Progenitor cell of endocrine pancreas (in vitro differentiated cells): Measurements from ENCODE around the gene DES. TPM values are rescaled to one million over a fixed set of nuclear protein-coding genes. Genes with fewer than 3 reads are reported as not detected.
A peak's percentile ranks its signal among the peaks of the same experiment; 100 is the strongest.

Source experiments
- DNase-seq: peaks from one replicate; pipeline ENCODE4 v3.0.0; 2021; ENCODE audit warnings: low spot score; ENCODE audit not compliant: unreplicated experiment
- H3K27ac Mint-ChIP-seq: 2 replicates; pipeline ENCODE4 v1.8.0; 2021; ENCODE audit warnings: mild to moderate bottlenecking, moderate library complexity, mixed read lengths
- H3K27me3 Mint-ChIP-seq: 2 replicates; pipeline ENCODE4 v1.8.0; 2021; ENCODE audit warnings: mixed read lengths
- H3K36me3 Mint-ChIP-seq: 2 replicates; pipeline ENCODE4 v1.8.0; 2022; ENCODE audit warnings: mixed read lengths; ENCODE audit not compliant: insufficient read depth
- H3K4me1 Mint-ChIP-seq: 2 replicates; pipeline ENCODE4 v1.8.0; 2021; ENCODE audit warnings: low read depth, mixed read lengths
- H3K4me3 Mint-ChIP-seq: 2 replicates; pipeline ENCODE4 v1.8.0; 2021; ENCODE audit warnings: low read depth, mild to moderate bottlenecking, moderate library complexity, mixed read lengths
- H3K9me3 Mint-ChIP-seq: 2 replicates; pipeline ENCODE4 v1.8.0; 2021; ENCODE audit warnings: low read depth, mixed read lengths
- CTCF ChIP-seq: fragments of 200-600 bp; sonication (generic); IDR thresholded peaks from one replicate; pipeline ENCODE4 v1.5.0; 2021; ENCODE audit warnings: antibody characterized with exemption, mild to moderate bottlenecking; ENCODE audit not compliant: unreplicated experiment
- total RNA-seq: library from RNA; stranded (reverse); gene quantifications from 2 replicates; pipeline ENCODE4 v1.2.1, GENCODE V29; 2021

DES gene
- total RNA-seq, 1 donor from 2014 or later, result not detected

DNA sequence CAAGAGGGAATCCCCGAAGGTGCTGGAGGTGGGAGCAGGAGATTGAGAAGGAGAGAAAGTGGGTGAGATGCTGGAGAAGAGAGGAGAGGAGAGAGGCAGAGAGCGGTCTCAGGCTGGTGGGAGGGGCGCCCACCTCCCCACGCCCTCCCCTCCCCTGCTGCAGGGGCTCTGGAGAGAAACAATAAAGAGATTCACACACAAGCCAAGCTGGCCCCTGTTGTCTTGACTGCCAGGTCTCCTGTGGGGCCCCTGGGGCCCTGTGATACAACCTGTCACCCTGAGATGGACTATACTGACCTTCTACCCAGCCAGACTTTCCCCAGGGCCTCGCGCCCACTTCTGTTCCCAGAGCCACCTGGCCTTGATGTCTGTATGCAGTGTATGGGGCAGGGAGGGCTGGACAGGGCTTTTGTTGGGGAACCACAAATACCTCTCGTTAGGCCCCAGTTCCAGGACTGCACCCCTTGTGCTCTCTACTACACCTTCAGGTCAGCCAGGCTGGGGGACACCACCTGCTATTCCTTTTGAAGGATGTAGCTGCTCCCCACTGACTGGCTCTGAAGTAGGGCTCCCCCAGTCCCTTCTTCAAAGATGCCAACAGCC is 8.5 kb downstream of the DES start:
- no peak for DNase-seq
- H3K4me3 Mint-ChIP-seq, result no peak overlapping the region
- no peaks in the 10 kb centered on the region for H3K36me3 Mint-ChIP-seq
- no peaks in the 10 kb centered on the region for H3K4me1 Mint-ChIP-seq
- H3K27me3 Mint-ChIP-seq, result peaks cover 50% of the 10 kb centered on the region
- H3K9me3 Mint-ChIP-seq, result no peaks in the 10 kb centered on the region
- H3K27ac Mint-ChIP-seq, result no peak overlapping the region
- TF ChIP-seq CTCF, result no peak

GRCh38 chr2:219428469-219428868 is 10.3 kb downstream of the DES start:
- H3K27ac Mint-ChIP-seq, result no peak overlapping the region
- DNase-seq, result no peak
- H3K4me1 Mint-ChIP-seq, result no peaks in the 10 kb centered on the region

GRCh38 chr2:219429958-219430606 is 11.9 kb downstream of the DES start:
- no peak for TF ChIP-seq CTCF
- H3K4me3 Mint-ChIP-seq, result no peak overlapping the region
- H3K27ac Mint-ChIP-seq, result no peak overlapping the region
- DNase-seq, result no peak
- no peaks in the 10 kb centered on the region for H3K9me3 Mint-ChIP-seq
- H3K27me3 Mint-ChIP-seq, result peaks cover 53% of the 10 kb centered on the region
- H3K4me1 Mint-ChIP-seq, result no peaks in the 10 kb centered on the region
- no peaks in the 10 kb centered on the region for H3K36me3 Mint-ChIP-seq

More at GRCh38 chr2:219428469-219428868, 10.3 kb downstream of the DES start:
- Mint-ChIP-seq H3K4me3 (no peak overlapping the region), H3K36me3 (no peaks in the 10 kb centered on the region), H3K9me3 (no peaks in the 10 kb centered on the region), H3K27me3 (peaks cover 54% of the 10 kb centered on the region)
- no peak for TF ChIP-seq CTCF

DNA sequence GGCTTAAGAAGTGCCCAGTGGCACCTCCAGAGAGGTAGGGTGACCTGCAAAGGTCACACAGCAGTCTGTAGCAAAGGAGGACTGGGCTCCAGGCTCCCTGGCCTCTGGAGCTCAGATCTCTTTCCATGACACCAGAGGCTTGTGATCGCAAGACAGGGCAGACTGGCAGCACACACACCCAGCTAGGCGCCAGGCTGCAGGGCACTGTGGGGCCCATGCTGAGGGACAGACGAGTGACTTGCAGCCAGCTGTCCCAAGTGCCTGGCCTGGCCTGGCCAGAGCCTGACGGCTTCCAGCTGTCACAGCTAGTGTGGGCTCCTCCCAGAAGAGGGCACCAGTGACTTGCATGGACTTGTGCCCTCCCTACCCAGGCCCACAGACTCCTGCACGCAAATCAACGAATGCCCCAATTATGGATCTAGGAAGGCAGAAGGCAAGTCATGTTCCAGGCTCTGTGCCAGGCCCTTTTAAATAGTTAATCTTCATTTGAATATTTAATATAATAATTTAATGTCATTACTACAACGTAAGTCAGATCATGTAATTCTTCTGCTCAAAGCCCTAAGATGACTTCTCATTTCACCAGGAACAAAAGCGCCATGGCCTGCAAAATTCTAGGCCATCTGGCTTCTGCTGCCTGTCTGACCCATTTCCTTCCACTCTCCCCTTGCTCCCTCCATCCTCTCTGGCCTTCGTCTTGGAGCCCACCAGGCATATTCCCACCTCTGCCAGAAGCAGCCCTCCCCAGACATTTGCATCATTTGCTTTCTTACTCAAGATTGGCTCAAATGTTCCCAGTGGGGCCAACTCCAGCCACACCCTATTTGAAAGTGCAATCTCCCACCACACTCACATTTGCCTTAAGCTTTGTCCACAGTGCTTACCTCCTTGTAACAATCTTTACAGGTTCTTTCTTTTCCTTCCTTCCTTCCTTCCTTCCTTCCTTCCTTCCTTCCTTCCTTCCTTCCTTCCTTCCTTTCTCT is 12.7 kb downstream of the DES start:
- no peaks in the 10 kb centered on the region for H3K36me3 Mint-ChIP-seq
- H3K27ac Mint-ChIP-seq, result no peak overlapping the region
- no peak for DNase-seq
- TF ChIP-seq CTCF, result peak; percentile 11
- H3K4me3 Mint-ChIP-seq, result no peak overlapping the region
- H3K27me3 Mint-ChIP-seq, result peaks cover 59% of the 10 kb centered on the region
- no peaks in the 10 kb centered on the region for H3K4me1 Mint-ChIP-seq
- no peaks in the 10 kb centered on the region for H3K9me3 Mint-ChIP-seq

DNA sequence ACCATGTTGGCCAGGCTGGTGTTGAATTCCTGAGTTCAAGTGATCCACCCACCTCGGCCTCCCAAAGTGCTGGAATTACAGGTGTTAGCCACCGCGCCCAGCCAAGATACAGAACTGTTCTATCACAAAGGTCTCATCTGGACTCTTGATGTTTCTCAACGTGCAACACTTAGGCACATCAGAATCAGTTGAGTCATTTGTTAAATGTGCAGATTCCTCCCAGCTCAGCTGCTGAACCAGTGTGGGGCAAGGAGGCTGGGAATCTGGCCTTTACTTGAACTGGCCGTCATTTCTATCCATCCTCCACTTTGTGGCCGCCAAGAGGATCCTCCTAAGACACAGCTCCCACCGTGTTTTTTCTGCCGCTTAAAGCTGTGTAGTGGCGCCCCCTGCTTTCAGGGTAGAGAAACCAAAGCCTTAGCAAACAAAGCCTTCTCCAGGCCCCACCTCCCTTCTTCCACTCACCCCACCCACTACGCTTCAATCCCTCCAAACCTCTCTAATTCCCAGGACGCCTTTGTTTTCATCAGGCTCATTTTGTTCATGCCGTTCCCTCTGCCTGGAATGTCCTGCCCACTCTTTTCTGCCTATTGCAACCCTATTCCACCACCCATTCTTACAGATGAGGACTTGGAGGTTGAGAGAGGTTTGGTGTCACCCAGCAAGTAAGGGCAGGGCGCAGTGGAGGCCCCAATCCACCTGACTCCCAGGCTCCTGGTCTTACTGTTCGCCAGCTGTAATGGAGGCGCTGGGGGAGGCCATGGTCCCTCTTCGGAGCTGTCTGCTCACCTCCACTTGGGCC is 15.7 kb downstream of the DES start:
- H3K27me3 Mint-ChIP-seq, result peaks cover 43% of the 10 kb centered on the region
- no peak overlapping the region for H3K27ac Mint-ChIP-seq
- H3K36me3 Mint-ChIP-seq, result no peaks in the 10 kb centered on the region
- no peaks in the 10 kb centered on the region for H3K9me3 Mint-ChIP-seq
- no peak for DNase-seq
- peak; percentile 37 for TF ChIP-seq CTCF
- H3K4me1 Mint-ChIP-seq, result no peaks in the 10 kb centered on the region
- peak overlapping the region; percentile 47 for H3K4me3 Mint-ChIP-seq
